SK-N-SH (cell line): ENCODE measurements around the gene COL23A1.

Experiments
- EZH2phosphoT487 ChIP-seq: fragments of 200-600 bp; sonication (generic); IDR thresholded peaks from 2 replicates; pipeline ENCODE4 v1.6.1; 2017; ENCODE audit warnings: low read depth, mixed run types, mild to moderate bottlenecking, antibody characterized with exemption, moderate library complexity, borderline replicate concordance
- NFIC ChIP-seq: IDR thresholded peaks from 2 replicates; pipeline ENCODE4 v1.4.0; 2012; ENCODE audit warnings: borderline replicate concordance
- POLR2AphosphoS5 ChIP-seq: IDR thresholded peaks from 2 replicates; pipeline ENCODE4 v1.6.1; 2012; ENCODE audit warnings: low read depth, low read length
- RFX5 ChIP-seq: IDR thresholded peaks from 2 replicates; pipeline ENCODE4 v1.6.1; 2012; ENCODE audit warnings: mild to moderate bottlenecking, improper control_type of control experiment, low read length
- TAF1 ChIP-seq: IDR thresholded peaks from 2 replicates; pipeline ENCODE4 v1.6.1; 2012; ENCODE audit warnings: low read depth, mild to moderate bottlenecking, low read length, moderate library complexity, borderline replicate concordance
- TF ChIP-seq, protein P1 (sequence below): IDR thresholded peaks from 2 replicates; pipeline ENCODE4 v1.4.0; 2012; ENCODE audit warnings: low read depth
- TF ChIP-seq, protein P2 (sequence below): fragments of 200-600 bp; sonication (generic); IDR thresholded peaks from 2 replicates; pipeline ENCODE4 v1.6.1; 2017; ENCODE audit warnings: antibody characterized with exemption, mild to moderate bottlenecking, moderate library complexity

DNA sequence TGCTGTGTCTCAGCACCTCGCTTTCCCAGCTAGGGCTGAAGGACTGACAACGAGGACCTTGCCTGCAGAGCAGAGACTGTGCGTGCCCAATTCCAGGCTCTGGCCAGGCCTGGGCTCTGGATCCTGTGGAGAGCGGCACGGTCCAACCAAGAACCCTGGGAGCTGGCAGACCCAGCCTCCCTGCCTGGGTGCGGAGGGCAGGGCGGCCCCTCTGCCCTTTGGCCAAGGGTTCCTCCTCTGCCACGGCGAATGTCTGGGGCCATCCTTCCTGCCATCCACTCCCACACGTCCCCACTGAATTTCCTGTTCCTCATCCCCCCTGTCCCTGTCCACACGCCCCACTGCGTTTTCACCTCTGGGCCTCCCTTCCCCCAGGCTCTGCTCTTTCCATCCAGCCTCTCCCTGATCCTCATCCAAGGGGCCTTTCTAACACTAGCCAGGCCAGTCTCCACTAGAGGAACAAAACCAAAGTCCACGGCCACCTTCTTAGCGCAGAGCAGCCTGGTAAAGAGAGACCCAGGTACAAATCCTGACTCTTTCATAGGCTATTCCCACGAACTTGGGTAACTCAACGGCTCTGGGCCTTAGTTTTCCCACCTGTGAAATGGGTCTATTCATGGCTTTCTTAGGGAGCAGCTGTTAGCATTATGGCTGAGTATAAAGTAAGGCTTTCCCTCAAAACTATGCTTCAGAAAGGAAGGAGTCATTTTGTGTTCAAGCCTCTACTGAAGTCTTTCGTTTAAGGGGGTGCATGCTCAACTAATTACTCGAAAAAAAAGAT is 262.1 kb downstream of the COL23A1 start:
- TF ChIP-seq, protein P1, sequence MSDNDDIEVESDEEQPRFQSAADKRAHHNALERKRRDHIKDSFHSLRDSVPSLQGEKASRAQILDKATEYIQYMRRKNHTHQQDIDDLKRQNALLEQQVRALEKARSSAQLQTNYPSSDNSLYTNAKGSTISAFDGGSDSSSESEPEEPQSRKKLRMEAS = no peak
- TF ChIP-seq TAF1 (no peak), NFIC (no peak), RFX5 (no peak), EZH2phosphoT487 (no peak), POLR2AphosphoS5 (no peak)
- TF ChIP-seq, protein P2, sequence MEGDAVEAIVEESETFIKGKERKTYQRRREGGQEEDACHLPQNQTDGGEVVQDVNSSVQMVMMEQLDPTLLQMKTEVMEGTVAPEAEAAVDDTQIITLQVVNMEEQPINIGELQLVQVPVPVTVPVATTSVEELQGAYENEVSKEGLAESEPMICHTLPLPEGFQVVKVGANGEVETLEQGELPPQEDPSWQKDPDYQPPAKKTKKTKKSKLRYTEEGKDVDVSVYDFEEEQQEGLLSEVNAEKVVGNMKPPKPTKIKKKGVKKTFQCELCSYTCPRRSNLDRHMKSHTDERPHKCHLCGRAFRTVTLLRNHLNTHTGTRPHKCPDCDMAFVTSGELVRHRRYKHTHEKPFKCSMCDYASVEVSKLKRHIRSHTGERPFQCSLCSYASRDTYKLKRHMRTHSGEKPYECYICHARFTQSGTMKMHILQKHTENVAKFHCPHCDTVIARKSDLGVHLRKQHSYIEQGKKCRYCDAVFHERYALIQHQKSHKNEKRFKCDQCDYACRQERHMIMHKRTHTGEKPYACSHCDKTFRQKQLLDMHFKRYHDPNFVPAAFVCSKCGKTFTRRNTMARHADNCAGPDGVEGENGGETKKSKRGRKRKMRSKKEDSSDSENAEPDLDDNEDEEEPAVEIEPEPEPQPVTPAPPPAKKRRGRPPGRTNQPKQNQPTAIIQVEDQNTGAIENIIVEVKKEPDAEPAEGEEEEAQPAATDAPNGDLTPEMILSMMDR = no peak
